Right forelimb (tissue), 1 donor: ENCODE results near the gene GAGE12D.
"Not testable (repeated sequence)": the region's sequence is repeated elsewhere in the genome, so short reads cannot be mapped to it uniquely, and the experiment has no call there.

Experiments used
- DNase-seq: peaks from one replicate; pipeline ENCODE4 v3.0.0-alpha.2; 2018

Gene GAGE12D

DNA sequence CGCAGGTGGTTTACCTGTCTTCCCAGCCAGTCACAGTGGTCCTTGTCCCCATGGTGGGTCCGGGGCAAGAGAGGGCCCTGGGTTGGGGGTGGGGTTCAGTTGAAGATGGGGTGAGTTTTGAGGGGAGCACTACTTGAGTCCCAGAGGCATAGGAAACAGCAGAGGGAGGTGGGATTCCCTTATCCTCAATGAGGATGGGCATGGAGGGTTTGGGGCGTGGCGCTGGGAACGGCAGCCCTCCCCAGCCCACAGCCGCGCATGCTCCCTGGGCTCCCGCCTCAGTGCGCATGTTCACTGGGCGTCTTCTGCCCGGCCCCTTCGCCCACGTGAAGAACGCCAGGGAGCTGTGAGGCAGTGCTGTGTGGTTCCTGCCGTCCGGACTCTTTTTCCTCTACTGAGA lies at the start of gene GAGE12D:
TSS of gene GAGE12D (plus strand) at position 301 of the 400 bp plus-strand sequence. CDS start 1,155 bp downstream, outside the sequence.
- not testable (repeated sequence) for DNase-seq

DNA sequence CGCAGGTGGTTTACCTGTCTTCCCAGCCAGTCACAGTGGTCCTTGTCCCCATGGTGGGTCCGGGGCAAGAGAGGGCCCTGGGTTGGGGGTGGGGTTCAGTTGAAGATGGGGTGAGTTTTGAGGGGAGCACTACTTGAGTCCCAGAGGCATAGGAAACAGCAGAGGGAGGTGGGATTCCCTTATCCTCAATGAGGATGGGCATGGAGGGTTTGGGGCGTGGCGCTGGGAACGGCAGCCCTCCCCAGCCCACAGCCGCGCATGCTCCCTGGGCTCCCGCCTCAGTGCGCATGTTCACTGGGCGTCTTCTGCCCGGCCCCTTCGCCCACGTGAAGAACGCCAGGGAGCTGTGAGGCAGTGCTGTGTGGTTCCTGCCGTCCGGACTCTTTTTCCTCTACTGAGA lies 9.7 kb upstream of the GAGE12D start, which contains the start of gene GAGE12C:
TSS of gene GAGE12C (plus strand) at position 301 of the 400 bp plus-strand sequence. CDS start 1,155 bp downstream, outside the sequence.
- not testable (repeated sequence) for DNase-seq

GRCh38 chrX:49550989-49551388 lies 9.5 kb downstream of the GAGE12D start, which contains the start of gene GAGE12E:
GAGE12E (plus strand) TSS chrX:49551289; CDS start chrX:49552444, 1,155 bp downstream.
- not testable (repeated sequence) for DNase-seq

GRCh38 chrX:49560542-49560941 lies 19.0 kb downstream of the GAGE12D start, which contains the start of gene GAGE12F:
GAGE12F (plus strand) TSS chrX:49560842; CDS start chrX:49561997, 1,155 bp downstream.
- not testable (repeated sequence) for DNase-seq

GRCh38 chrX:49568728-49569127 lies 27.2 kb downstream of the GAGE12D start:
- DNase-seq: not testable (repeated sequence)

GRCh38 chrX:49569152-49569551 lies 27.6 kb downstream of the GAGE12D start:
- not testable (repeated sequence) for DNase-seq

DNA sequence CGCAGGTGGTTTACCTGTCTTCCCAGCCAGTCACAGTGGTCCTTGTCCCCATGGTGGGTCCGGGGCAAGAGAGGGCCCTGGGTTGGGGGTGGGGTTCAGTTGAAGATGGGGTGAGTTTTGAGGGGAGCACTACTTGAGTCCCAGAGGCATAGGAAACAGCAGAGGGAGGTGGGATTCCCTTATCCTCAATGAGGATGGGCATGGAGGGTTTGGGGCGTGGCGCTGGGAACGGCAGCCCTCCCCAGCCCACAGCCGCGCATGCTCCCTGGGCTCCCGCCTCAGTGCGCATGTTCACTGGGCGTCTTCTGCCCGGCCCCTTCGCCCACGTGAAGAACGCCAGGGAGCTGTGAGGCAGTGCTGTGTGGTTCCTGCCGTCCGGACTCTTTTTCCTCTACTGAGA lies 28.6 kb downstream of the GAGE12D start, which contains the start of gene GAGE12G:
TSS of gene GAGE12G (plus strand) at position 301 of the 400 bp plus-strand sequence. CDS start 1,155 bp downstream, outside the sequence.
- not testable (repeated sequence) for DNase-seq

DNA sequence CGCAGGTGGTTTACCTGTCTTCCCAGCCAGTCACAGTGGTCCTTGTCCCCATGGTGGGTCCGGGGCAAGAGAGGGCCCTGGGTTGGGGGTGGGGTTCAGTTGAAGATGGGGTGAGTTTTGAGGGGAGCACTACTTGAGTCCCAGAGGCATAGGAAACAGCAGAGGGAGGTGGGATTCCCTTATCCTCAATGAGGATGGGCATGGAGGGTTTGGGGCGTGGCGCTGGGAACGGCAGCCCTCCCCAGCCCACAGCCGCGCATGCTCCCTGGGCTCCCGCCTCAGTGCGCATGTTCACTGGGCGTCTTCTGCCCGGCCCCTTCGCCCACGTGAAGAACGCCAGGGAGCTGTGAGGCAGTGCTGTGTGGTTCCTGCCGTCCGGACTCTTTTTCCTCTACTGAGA lies 38.1 kb downstream of the GAGE12D start, which contains the start of gene GAGE12H:
TSS of gene GAGE12H (plus strand) at position 301 of the 400 bp plus-strand sequence. CDS start 1,155 bp downstream, outside the sequence.
- DNase-seq: not testable (repeated sequence)

DNA sequence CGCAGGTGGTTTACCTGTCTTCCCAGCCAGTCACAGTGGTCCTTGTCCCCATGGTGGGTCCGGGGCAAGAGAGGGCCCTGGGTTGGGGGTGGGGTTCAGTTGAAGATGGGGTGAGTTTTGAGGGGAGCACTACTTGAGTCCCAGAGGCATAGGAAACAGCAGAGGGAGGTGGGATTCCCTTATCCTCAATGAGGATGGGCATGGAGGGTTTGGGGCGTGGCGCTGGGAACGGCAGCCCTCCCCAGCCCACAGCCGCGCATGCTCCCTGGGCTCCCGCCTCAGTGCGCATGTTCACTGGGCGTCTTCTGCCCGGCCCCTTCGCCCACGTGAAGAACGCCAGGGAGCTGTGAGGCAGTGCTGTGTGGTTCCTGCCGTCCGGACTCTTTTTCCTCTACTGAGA lies 47.7 kb downstream of the GAGE12D start, which contains the start of gene GAGE2A:
TSS of gene GAGE2A (plus strand) at position 301 of the 400 bp plus-strand sequence. CDS start 1,155 bp downstream, outside the sequence.
- DNase-seq: not testable (repeated sequence)

GRCh38 chrX:49589769-49590478 lies 48.4 kb downstream of the GAGE12D start:
- DNase-seq: not testable (repeated sequence)

DNA sequence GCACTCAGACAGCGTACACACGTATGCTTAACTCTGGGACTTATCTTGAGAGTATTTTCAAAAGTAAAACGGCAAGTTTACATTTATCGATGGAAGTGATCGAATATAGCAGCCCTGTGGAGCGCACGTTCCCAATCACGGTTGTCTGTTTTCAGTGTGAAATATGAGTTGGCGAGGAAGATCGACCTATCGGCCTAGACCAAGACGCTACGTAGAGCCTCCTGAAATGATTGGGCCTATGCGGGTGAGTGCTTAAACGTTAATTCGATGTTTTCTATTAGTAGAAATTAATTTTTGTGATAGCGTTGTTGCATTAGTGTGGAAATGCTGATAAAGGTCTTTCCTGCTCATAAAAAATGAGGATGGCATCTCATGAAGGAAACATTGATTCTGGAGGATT lies 49.0 kb downstream of the GAGE12D start:
- not testable (repeated sequence) for DNase-seq
